Suprapubic skin (tissue), 4 donors: Measurements from ENCODE around the gene CLEC4F. TPM values are rescaled to one million over a fixed set of nuclear protein-coding genes. Genes with fewer than 3 reads are reported as not detected.
"Not testable (repeated sequence)": the region's sequence is repeated elsewhere in the genome, so short reads cannot be mapped to it uniquely, and the experiment has no call there.

Experiments
- DNase-seq, 2 donors: peaks; one replicate each; pipeline ENCODE4 v3.0.0-alpha.2; 2019; ENCODE audit warnings: low spot score in 2 of 2
- H3K27ac ChIP-seq: fragments of 200-600 bp; sonication (generic); one replicate; pipeline ENCODE4 v1.5.1; 2019
- H3K27me3 ChIP-seq: fragments of 200-600 bp; sonication (generic); one replicate; pipeline ENCODE4 v1.5.1; 2019
- H3K36me3 ChIP-seq: fragments of 200-600 bp; sonication (generic); one replicate; pipeline ENCODE4 v1.5.1; 2019
- H3K4me1 ChIP-seq: fragments of 200-600 bp; sonication (generic); one replicate; pipeline ENCODE4 v1.5.1; 2019
- H3K4me3 ChIP-seq: fragments of 200-600 bp; sonication (generic); one replicate; pipeline ENCODE4 v1.5.1; 2019; ENCODE audit warnings: mild to moderate bottlenecking
- H3K9me3 ChIP-seq: fragments of 200-600 bp; sonication (generic); one replicate; pipeline ENCODE4 v1.5.1; 2019
- CTCF ChIP-seq, 2 donors: fragments of 200-600 bp in 1 of 2; fragments of 450-650 bp in 1 of 2; sonication (generic) in 1 of 2; IDR thresholded peaks; one replicate each; pipeline ENCODE4 v1.5.1; 2016 to 2019; ENCODE audit warnings: antibody characterized with exemption in 2 of 2, mild to moderate bottlenecking in 1 of 2, moderate library complexity in 1 of 2
- EP300 ChIP-seq: sonication (generic); formaldehyde crosslinking; IDR thresholded peaks from one replicate; pipeline ENCODE4 v1.6.1; 2017; ENCODE audit warnings: antibody characterized with exemption
- POLR2A ChIP-seq, 2 donors: fragments of 450-650 bp; IDR thresholded peaks; one replicate each; pipeline ENCODE4 v1.6.1; 2017; ENCODE audit warnings: antibody characterized with exemption in 2 of 2, mild to moderate bottlenecking in 2 of 2, moderate library complexity in 2 of 2
- POLR2AphosphoS5 ChIP-seq, 3 donors: sonication (generic); formaldehyde crosslinking; IDR thresholded peaks; one replicate each; pipeline ENCODE4 v1.6.1; 2017; ENCODE audit warnings: antibody characterized with exemption in 3 of 3
- WGBS: methylation state at CpG from one replicate; pipeline ENCODE4 v1.1.5; 2018; 5-methylcytosine and 5-hydroxymethylcytosine counted together
- total RNA-seq, 4 donors: library from RNA; depleted of rRNA; stranded (reverse); fragments of >200 nt; gene quantifications; one replicate each; pipeline ENCODE4 v1.1.0, GENCODE V29; 2016

The CLEC4F gene
- total RNA-seq, 4 donors from 2014 or later: 0.60 to 3.0 (median 0.93) TPM

GRCh38 chr2:70806013-70806412, 14.4 kb downstream of the CLEC4F start:
- Histone ChIP-seq H3K27ac (no peak overlapping the region), H3K9me3 (no peaks in the 10 kb centered on the region), H3K4me1 (no peaks in the 10 kb centered on the region), H3K36me3 (no peaks in the 10 kb centered on the region), H3K4me3 (no peak overlapping the region), H3K27me3 (peaks cover 5% of the 10 kb centered on the region)
- WGBS: 75% methylated on average over 5 of the region's 5 CpGs
- TF ChIP-seq POLR2A (IDR thresholded peaks at IDR 0.05) (no peak), EP300 (no peak), CTCF (IDR thresholded peaks at IDR 0.05) (no peak), POLR2AphosphoS5 (IDR thresholded peaks at IDR 0.05) (no peak)
- DNase-seq: no peak

- Histone ChIP-seq H3K27ac (no peak overlapping the region), H3K9me3 (peaks cover 6% of the 10 kb centered on the region), H3K4me1 (no peaks in the 10 kb centered on the region), H3K27me3 (peaks cover 11% of the 10 kb centered on the region), H3K4me3 (no peak overlapping the region), H3K36me3 (no peaks in the 10 kb centered on the region)
- 80% methylated on average over 6 of the region's 10 CpGs for WGBS
- DNase-seq: no peak
- no peak for TF ChIP-seq EP300
- TF ChIP-seq CTCF (IDR thresholded peaks at IDR 0.05): no peak
- TF ChIP-seq POLR2AphosphoS5 (IDR thresholded peaks at IDR 0.05): no peak
- TF ChIP-seq POLR2A (IDR thresholded peaks at IDR 0.05): no peak
These were observed 18.7 kb downstream of the CLEC4F start for GRCh38 chr2:70801607-70802263.

GRCh38 chr2:70799706-70800105, 20.7 kb downstream of the CLEC4F start:
- H3K36me3 ChIP-seq: no peaks in the 10 kb centered on the region
- TF ChIP-seq POLR2AphosphoS5 (IDR thresholded peaks at IDR 0.05) (no peak), POLR2A (IDR thresholded peaks at IDR 0.05) (no peak), EP300 (no peak), CTCF (IDR thresholded peaks at IDR 0.05) (no peak)
- H3K4me3 ChIP-seq: no peak overlapping the region
- WGBS: 84% methylated on average over 2 of the region's 2 CpGs
- peaks cover 18% of the 10 kb centered on the region for H3K27me3 ChIP-seq
- H3K27ac ChIP-seq: no peak overlapping the region
- peaks cover 6% of the 10 kb centered on the region for H3K9me3 ChIP-seq
- DNase-seq: no peak
- H3K4me1 ChIP-seq: no peaks in the 10 kb centered on the region

- not testable (repeated sequence) for H3K4me3 ChIP-seq, DNase-seq, H3K36me3 ChIP-seq, H3K9me3 ChIP-seq, H3K4me1 ChIP-seq, H3K27ac ChIP-seq
- H3K27me3 ChIP-seq: peaks cover 31% of the 10 kb centered on the region
- WGBS: 93% methylated on average over 3 of the region's 3 CpGs
These were observed 22.4 kb downstream of the CLEC4F start for GRCh38 chr2:70797996-70798395.

- no peak overlapping the region for H3K4me3 ChIP-seq
- no peaks in the 10 kb centered on the region for H3K4me1 ChIP-seq
- H3K36me3 ChIP-seq: no peaks in the 10 kb centered on the region
- no peak for DNase-seq
- WGBS: 69% methylated on average over 2 of the region's 2 CpGs
- TF ChIP-seq POLR2AphosphoS5 (IDR thresholded peaks at IDR 0.05) (no peak), CTCF (IDR thresholded peaks at IDR 0.05) (no peak), POLR2A (IDR thresholded peaks at IDR 0.05) (no peak), EP300 (no peak)
- H3K27ac ChIP-seq: no peak overlapping the region
- peaks cover 6% of the 10 kb centered on the region for H3K9me3 ChIP-seq
- H3K27me3 ChIP-seq: peaks cover 31% of the 10 kb centered on the region
These were observed 22.9 kb downstream of the CLEC4F start for GRCh38 chr2:70797506-70797905.

- no peaks in the 10 kb centered on the region for H3K4me1 ChIP-seq
- 100% methylated on average over 1 of the region's 1 CpG for WGBS
- H3K27me3 ChIP-seq: peaks cover 38% of the 10 kb centered on the region
- no peak overlapping the region for H3K4me3 ChIP-seq
- no peak for DNase-seq
- TF ChIP-seq POLR2A (IDR thresholded peaks at IDR 0.05): no peak
- TF ChIP-seq EP300: no peak
- TF ChIP-seq CTCF (IDR thresholded peaks at IDR 0.05): no peak
- TF ChIP-seq POLR2AphosphoS5 (IDR thresholded peaks at IDR 0.05): no peak
- peaks cover 6% of the 10 kb centered on the region for H3K9me3 ChIP-seq
- no peaks in the 10 kb centered on the region for H3K36me3 ChIP-seq
- H3K27ac ChIP-seq: no peak overlapping the region
These were observed 24.1 kb downstream of the CLEC4F start for GRCh38 chr2:70796262-70796661.
